OCI-LY3 (cell line): Measurements from ENCODE around the gene TMEM256.

Experiments
- CTCF ChIP-seq: fragments of 200-600, 300-600 bp; sonication (generic); IDR thresholded peaks from 2 replicates; pipeline ENCODE4 v1.5.1; 2014; ENCODE audit warnings: antibody characterized with exemption, low read length, low read depth
- EZH2phosphoT487 ChIP-seq: fragments of 200-600 bp; shearing (Covaris generic); IDR thresholded peaks from 2 replicates; pipeline ENCODE4 v1.6.1; 2018; ENCODE audit warnings: antibody characterized with exemption, mixed run types, low read depth

DNA sequence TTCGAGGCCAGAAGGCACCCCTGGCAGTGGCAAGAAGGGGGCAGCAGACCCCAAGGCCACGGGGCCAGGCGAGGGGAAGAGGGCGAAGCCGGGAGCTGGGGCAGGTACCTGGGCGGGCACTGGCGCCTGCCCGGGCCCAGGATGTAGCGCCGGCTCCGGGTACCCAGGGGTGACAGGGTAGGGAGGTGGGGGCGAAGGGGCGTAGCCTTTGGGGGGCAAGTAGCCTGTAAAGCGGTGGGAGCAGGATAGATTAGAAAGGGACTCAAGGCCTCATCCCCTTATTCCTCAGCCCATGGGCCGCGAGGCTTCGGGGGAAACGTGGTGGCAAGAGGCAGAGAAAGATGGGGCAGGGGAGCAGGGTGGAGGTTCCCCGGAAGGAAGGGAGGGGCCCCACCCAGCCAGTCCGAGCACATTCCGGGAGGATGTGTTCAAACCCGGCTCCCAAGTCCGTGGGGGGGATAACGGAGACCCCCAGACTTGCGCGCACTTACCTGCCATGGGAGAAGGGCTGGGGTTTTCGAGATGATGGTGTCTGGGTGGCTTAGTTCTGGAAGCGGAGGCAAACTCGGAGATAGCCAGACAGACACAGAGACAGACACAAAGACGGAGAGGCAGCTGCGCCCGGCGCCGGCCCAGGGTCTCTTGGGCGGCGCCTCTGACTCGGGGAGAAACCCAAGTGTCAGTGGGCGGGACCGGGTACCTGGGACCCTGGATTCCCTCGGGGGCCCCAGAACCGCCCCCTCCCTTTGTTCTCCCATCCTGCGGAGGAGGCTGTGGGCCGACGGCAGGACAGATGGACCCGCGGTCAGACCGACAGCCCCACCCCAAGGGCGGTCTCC is 10.1 kb downstream of the TMEM256 start:
- TF ChIP-seq EZH2phosphoT487 (no peak), CTCF (peak; percentile 16; the same call in 1 of the 2 replicates)
